Lower leg skin (tissue), 3 donors: ENCODE results near the gene CHIA.

Source experiments
- POLR2A ChIP-seq, 2 donors: fragments of 450-650 bp; IDR thresholded peaks; one replicate each; pipeline ENCODE4 v1.6.1; 2016 to 2017; ENCODE audit warnings: antibody characterized with exemption in 2 of 2, mild to moderate bottlenecking in 1 of 2, moderate library complexity in 1 of 2
- TF ChIP-seq, protein P1 (sequence below), 3 donors: fragments of 450-650 bp; IDR thresholded peaks; one replicate each; pipeline ENCODE4 v1.5.1; 2016; ENCODE audit warnings: antibody characterized with exemption in 3 of 3, mild to moderate bottlenecking in 3 of 3, moderate library complexity in 2 of 3

DNA sequence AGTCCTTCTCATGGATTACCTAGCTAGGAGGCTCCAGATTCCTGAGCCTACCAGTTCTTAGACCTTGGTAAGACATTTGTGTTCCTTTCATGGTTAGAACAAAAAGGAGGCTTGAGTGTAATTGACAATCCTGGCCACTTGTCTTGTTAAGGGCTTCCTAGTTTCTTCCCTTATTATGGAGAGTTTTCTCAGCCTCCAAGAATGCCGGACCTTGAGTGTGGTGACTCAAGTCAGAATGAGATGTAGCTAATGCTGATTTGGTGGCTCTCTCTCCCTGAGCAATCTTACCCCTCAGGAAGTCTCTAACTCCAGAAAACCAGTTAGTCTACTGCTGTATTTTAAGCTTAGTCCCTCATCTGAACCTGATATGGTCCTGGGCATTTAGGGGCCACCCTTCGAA lies 48.9 kb upstream of the CHIA start:
- TF ChIP-seq, protein P1, sequence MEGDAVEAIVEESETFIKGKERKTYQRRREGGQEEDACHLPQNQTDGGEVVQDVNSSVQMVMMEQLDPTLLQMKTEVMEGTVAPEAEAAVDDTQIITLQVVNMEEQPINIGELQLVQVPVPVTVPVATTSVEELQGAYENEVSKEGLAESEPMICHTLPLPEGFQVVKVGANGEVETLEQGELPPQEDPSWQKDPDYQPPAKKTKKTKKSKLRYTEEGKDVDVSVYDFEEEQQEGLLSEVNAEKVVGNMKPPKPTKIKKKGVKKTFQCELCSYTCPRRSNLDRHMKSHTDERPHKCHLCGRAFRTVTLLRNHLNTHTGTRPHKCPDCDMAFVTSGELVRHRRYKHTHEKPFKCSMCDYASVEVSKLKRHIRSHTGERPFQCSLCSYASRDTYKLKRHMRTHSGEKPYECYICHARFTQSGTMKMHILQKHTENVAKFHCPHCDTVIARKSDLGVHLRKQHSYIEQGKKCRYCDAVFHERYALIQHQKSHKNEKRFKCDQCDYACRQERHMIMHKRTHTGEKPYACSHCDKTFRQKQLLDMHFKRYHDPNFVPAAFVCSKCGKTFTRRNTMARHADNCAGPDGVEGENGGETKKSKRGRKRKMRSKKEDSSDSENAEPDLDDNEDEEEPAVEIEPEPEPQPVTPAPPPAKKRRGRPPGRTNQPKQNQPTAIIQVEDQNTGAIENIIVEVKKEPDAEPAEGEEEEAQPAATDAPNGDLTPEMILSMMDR (IDR thresholded peaks at IDR 0.05) = no peak
- TF ChIP-seq POLR2A (IDR thresholded peaks at IDR 0.05) = no peak
